Measurements from ENCODE around the gene KIF17.

KIF17 gene

GRCh38 chr1:20705203-20705755 lies 12.5 kb downstream of the KIF17 start:
- no peak overlapping the region for H3K9ac ChIP-seq (ENCODE audit: low read length)
- peaks cover 6% of the 10 kb centered on the region for H3K36me3 ChIP-seq (ENCODE audit: control insufficient read depth, low read depth, low read length)
- no peaks in the 10 kb centered on the region for H3K9me3 ChIP-seq (ENCODE audit: control insufficient read depth, low read depth, low read length)
- no peak overlapping the region for H3K27ac ChIP-seq (ENCODE audit: low read length)
- no peak overlapping the region for H3K4me3 ChIP-seq (ENCODE audit: low read length)
- no peaks in the 10 kb centered on the region for H3K27me3 ChIP-seq (ENCODE audit: control insufficient read depth, insufficient read depth, low read length)
- H3K4me1 ChIP-seq (ENCODE audit: control insufficient read depth, low read depth, low read length): no peaks in the 10 kb centered on the region

GRCh38 chr1:20704390-20705202 lies 13.2 kb downstream of the KIF17 start:
- Histone ChIP-seq H3K36me3 (ENCODE audit: control insufficient read depth, low read depth, low read length) (peaks cover 6% of the 10 kb centered on the region), H3K27ac (ENCODE audit: low read length) (no peak overlapping the region), H3K9ac (ENCODE audit: low read length) (no peak overlapping the region), H3K9me3 (ENCODE audit: control insufficient read depth, low read depth, low read length) (no peaks in the 10 kb centered on the region), H3K27me3 (ENCODE audit: control insufficient read depth, insufficient read depth, low read length) (no peaks in the 10 kb centered on the region), H3K4me1 (ENCODE audit: control insufficient read depth, low read depth, low read length) (no peaks in the 10 kb centered on the region), H3K4me3 (ENCODE audit: low read length) (no peak overlapping the region)

GRCh38 chr1:20703124-20703756 lies 14.6 kb downstream of the KIF17 start:
- H3K4me1 ChIP-seq (ENCODE audit: control insufficient read depth, low read depth, low read length): no peaks in the 10 kb centered on the region
- no peak overlapping the region for H3K27ac ChIP-seq (ENCODE audit: low read length)
- H3K9me3 ChIP-seq (ENCODE audit: control insufficient read depth, low read depth, low read length): no peaks in the 10 kb centered on the region
- no peaks in the 10 kb centered on the region for H3K36me3 ChIP-seq (ENCODE audit: control insufficient read depth, low read depth, low read length)
- H3K27me3 ChIP-seq (ENCODE audit: control insufficient read depth, insufficient read depth, low read length): no peaks in the 10 kb centered on the region
- no peak overlapping the region for H3K4me3 ChIP-seq (ENCODE audit: low read length)
- H3K9ac ChIP-seq (ENCODE audit: low read length): no peak overlapping the region

GRCh38 chr1:20702416-20702815 lies 15.4 kb downstream of the KIF17 start:
- Histone ChIP-seq H3K4me1 (ENCODE audit: control insufficient read depth, low read depth, low read length) (no peaks in the 10 kb centered on the region), H3K27ac (ENCODE audit: low read length) (no peak overlapping the region), H3K4me3 (ENCODE audit: low read length) (no peak overlapping the region), H3K27me3 (ENCODE audit: control insufficient read depth, insufficient read depth, low read length) (no peaks in the 10 kb centered on the region), H3K9ac (ENCODE audit: low read length) (no peak overlapping the region), H3K9me3 (ENCODE audit: control insufficient read depth, low read depth, low read length) (no peaks in the 10 kb centered on the region), H3K36me3 (ENCODE audit: control insufficient read depth, low read depth, low read length) (no peaks in the 10 kb centered on the region)

GRCh38 chr1:20701847-20702246 lies 16.0 kb downstream of the KIF17 start:
- no peaks in the 10 kb centered on the region for H3K36me3 ChIP-seq (ENCODE audit: control insufficient read depth, low read depth, low read length)
- no peaks in the 10 kb centered on the region for H3K27me3 ChIP-seq (ENCODE audit: control insufficient read depth, insufficient read depth, low read length)
- H3K4me1 ChIP-seq (ENCODE audit: control insufficient read depth, low read depth, low read length): no peaks in the 10 kb centered on the region
- no peak overlapping the region for H3K9ac ChIP-seq (ENCODE audit: low read length)
- no peak overlapping the region for H3K27ac ChIP-seq (ENCODE audit: low read length)
- no peak overlapping the region for H3K4me3 ChIP-seq (ENCODE audit: low read length)
- no peaks in the 10 kb centered on the region for H3K9me3 ChIP-seq (ENCODE audit: control insufficient read depth, low read depth, low read length)

GRCh38 chr1:20701446-20701845 lies 16.4 kb downstream of the KIF17 start:
- no peaks in the 10 kb centered on the region for H3K36me3 ChIP-seq (ENCODE audit: control insufficient read depth, low read depth, low read length)
- H3K4me1 ChIP-seq (ENCODE audit: control insufficient read depth, low read depth, low read length): no peaks in the 10 kb centered on the region
- H3K9me3 ChIP-seq (ENCODE audit: control insufficient read depth, low read depth, low read length): no peaks in the 10 kb centered on the region
- no peak overlapping the region for H3K4me3 ChIP-seq (ENCODE audit: low read length)
- no peaks in the 10 kb centered on the region for H3K27me3 ChIP-seq (ENCODE audit: control insufficient read depth, insufficient read depth, low read length)
- no peak overlapping the region for H3K27ac ChIP-seq (ENCODE audit: low read length)
- H3K9ac ChIP-seq (ENCODE audit: low read length): no peak overlapping the region

GRCh38 chr1:20700636-20701215 lies 17.1 kb downstream of the KIF17 start:
- Histone ChIP-seq H3K4me1 (ENCODE audit: control insufficient read depth, low read depth, low read length) (no peaks in the 10 kb centered on the region), H3K4me3 (ENCODE audit: low read length) (no peak overlapping the region), H3K9me3 (ENCODE audit: control insufficient read depth, low read depth, low read length) (no peaks in the 10 kb centered on the region), H3K36me3 (ENCODE audit: control insufficient read depth, low read depth, low read length) (no peaks in the 10 kb centered on the region), H3K27me3 (ENCODE audit: control insufficient read depth, insufficient read depth, low read length) (no peaks in the 10 kb centered on the region), H3K27ac (ENCODE audit: low read length) (no peak overlapping the region), H3K9ac (ENCODE audit: low read length) (no peak overlapping the region)

- Histone ChIP-seq H3K4me1 (ENCODE audit: control insufficient read depth, low read depth, low read length) (no peaks in the 10 kb centered on the region), H3K9me3 (ENCODE audit: control insufficient read depth, low read depth, low read length) (no peaks in the 10 kb centered on the region), H3K4me3 (ENCODE audit: low read length) (no peak overlapping the region), H3K27ac (ENCODE audit: low read length) (no peak overlapping the region), H3K27me3 (ENCODE audit: control insufficient read depth, insufficient read depth, low read length) (no peaks in the 10 kb centered on the region), H3K36me3 (ENCODE audit: control insufficient read depth, low read depth, low read length) (no peaks in the 10 kb centered on the region), H3K9ac (ENCODE audit: low read length) (no peak overlapping the region)
Observed at GRCh38 chr1:20699558-20699957, 18.2 kb downstream of the KIF17 start.

GRCh38 chr1:20698195-20698910 lies 19.5 kb downstream of the KIF17 start:
- H3K4me3 ChIP-seq (ENCODE audit: low read length): no peak overlapping the region
- no peaks in the 10 kb centered on the region for H3K27me3 ChIP-seq (ENCODE audit: control insufficient read depth, insufficient read depth, low read length)
- H3K4me1 ChIP-seq (ENCODE audit: control insufficient read depth, low read depth, low read length): no peaks in the 10 kb centered on the region
- no peak overlapping the region for H3K9ac ChIP-seq (ENCODE audit: low read length)
- no peaks in the 10 kb centered on the region for H3K9me3 ChIP-seq (ENCODE audit: control insufficient read depth, low read depth, low read length)
- no peaks in the 10 kb centered on the region for H3K36me3 ChIP-seq (ENCODE audit: control insufficient read depth, low read depth, low read length)
- H3K27ac ChIP-seq (ENCODE audit: low read length): no peak overlapping the region

- no peaks in the 10 kb centered on the region for H3K36me3 ChIP-seq (ENCODE audit: control insufficient read depth, low read depth, low read length)
- no peaks in the 10 kb centered on the region for H3K4me1 ChIP-seq (ENCODE audit: control insufficient read depth, low read depth, low read length)
- no peaks in the 10 kb centered on the region for H3K9me3 ChIP-seq (ENCODE audit: control insufficient read depth, low read depth, low read length)
- no peak overlapping the region for H3K9ac ChIP-seq (ENCODE audit: low read length)
- no peaks in the 10 kb centered on the region for H3K27me3 ChIP-seq (ENCODE audit: control insufficient read depth, insufficient read depth, low read length)
- no peak overlapping the region for H3K27ac ChIP-seq (ENCODE audit: low read length)
- no peak overlapping the region for H3K4me3 ChIP-seq (ENCODE audit: low read length)
Observed at GRCh38 chr1:20697563-20697962, 20.2 kb downstream of the KIF17 start.
